Pulmonary artery endothelial cell (primary cell): ENCODE data around the gene PDE4B. TPM values are rescaled to one million over a fixed set of nuclear protein-coding genes. Genes with fewer than 3 reads are reported as not detected.
A peak's percentile ranks its signal among the peaks of the same experiment; 100 is the strongest.

ENCODE experiments used
- DNase-seq: peaks from one replicate; pipeline ENCODE4 v3.0.0-alpha.2; 2011; ENCODE audit warnings: low read depth, low spot score
- total RNA-seq: library from RNA; depleted of rRNA; stranded (reverse); fragments of >200 nt; gene quantifications from 2 replicates; pipeline ENCODE4 v1.2.3, GENCODE V29; 2014

Gene PDE4B
- total RNA-seq, 1 donor from 2014 or later: 53.2 TPM

DNA sequence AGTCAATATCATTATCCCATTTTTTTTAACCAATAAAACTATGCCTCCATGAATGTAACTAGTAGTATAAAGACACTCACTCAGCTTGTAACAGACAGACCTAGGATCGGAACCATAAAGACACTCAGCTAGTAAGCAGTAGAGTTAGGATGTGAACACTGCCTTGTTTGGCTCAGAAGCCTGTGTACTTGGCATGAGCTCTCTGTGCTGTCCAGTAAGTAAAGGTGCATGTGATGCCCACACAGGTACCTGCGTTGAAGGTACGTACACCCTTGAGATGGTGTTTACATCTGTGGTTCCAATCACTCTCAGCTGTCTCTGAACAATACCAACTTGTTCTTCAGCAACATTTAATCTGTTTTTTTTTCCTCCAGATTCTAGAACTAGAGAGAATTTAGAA, 489.1 kb downstream of the PDE4B start:
- DNase-seq: no peak

DNA sequence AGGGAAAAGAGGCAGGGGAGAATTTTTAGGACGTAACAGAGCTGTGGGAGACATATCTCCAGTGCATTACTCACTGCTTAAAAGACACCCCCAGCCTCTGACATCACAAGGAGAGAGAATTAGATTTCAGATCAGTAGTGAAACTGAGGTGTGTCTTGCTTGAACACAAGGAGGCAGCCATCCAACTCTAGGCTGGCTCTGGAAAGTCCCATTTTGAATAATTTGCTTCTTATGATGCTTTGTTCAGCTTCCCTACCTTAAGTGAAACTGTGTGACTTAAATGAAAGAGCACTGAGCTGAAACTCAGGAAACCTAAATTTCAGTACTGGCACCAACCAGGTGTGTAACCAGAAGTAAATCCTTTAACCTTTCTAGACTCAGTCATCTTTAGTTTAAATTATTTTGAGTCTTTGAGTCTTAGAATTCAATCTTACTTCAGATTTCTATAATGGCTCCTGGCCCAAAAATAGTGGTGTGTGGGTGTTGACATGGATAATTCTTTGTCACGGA, 489.7 kb downstream of the PDE4B start:
- DNase-seq: no peak

DNA sequence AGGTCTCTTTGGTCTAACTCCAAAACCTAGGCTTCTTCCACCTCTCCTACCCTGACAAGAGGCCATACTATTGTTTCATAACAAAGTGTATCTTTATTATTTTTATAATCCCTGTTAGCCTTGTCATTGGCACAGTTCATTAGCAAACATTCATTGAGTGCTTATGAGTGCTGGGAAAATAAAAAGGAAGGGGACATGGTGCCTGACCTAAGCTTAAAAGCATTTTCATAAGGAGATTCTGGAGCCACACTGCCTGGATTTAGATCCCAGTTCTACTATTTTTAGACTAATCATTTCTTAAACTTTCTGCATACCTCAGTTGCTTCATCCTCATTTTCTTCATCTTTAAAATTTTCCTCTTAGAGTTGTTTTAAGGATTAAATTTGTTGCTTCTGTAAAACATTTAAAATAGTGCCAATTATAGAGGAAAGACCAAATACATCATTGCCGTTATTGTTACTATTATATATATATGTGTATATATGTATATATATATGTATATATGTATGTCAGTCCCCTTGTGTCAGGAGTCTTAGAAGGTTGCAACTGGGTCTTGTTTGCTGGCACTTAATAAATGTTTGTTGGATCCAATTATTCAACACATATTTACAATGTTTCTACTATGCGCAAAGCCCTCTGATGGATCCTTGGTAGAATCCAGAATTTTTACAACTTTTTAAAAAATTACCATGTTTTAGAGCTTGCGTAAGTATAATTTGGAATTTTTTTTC, 490.4 kb downstream of the PDE4B start:
- no peak for DNase-seq

GRCh38 chr1:66283622-66284041, 490.9 kb downstream of the PDE4B start:
- no peak for DNase-seq

DNA sequence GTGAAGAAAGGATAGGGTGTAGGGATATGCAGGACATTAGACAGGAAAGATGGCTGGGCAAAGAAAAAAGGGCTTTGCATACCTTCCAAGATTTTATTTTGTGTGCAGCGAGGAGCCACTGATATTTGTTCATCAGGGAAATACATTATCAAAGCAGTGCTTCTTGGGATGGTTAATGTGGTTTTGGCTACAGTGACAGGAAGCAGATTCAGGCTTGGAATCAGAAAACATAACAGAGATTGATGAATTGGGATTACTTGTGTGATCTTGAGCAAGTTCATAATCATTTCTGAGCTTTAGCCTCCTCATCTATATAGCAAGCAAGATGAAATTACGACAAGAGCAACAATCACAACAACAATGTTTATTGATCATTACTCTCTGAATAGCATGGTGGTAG, 492.1 kb downstream of the PDE4B start:
- no peak for DNase-seq

- no peak for DNase-seq
Measured at GRCh38 chr1:66285618-66286270, 493.0 kb downstream of the PDE4B start.

DNA sequence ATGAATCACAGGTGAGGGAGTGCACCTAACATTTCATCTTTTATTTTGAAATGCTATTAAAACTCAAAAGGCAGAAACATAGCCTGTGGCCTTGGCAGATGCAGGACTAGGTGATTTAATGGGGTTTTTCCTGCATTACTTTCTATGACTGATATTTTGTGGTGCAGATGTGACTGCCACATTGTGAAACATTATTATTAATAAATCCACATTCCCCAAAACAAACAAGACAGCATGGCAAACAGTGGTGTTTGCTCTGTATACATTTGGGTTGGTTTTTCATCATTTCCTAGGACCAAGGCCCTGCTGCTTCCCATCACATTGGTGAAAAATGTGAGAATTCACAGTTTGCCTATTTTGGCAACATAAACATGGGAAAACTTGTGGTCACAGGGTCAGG, 493.6 kb downstream of the PDE4B start:
- no peak for DNase-seq

DNA sequence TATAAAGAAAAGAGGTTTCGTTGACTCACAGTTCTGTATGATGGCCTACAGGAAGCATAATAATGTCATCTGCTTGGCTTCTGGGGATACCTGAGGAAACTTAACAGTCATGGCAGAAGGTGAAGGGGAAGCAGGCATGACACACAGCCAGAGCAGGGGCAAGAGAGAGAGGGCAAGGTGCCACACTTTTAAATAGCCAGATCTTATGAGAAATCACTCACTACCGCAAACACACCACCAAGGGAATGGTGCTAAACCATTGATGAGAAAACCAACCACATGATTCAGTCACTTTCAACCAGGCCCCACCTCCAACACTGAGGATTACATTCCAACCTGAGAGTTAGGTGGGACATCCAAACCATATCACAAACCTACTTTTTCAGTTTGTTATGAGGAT, 495.4 kb downstream of the PDE4B start:
- DNase-seq: no peak

DNA sequence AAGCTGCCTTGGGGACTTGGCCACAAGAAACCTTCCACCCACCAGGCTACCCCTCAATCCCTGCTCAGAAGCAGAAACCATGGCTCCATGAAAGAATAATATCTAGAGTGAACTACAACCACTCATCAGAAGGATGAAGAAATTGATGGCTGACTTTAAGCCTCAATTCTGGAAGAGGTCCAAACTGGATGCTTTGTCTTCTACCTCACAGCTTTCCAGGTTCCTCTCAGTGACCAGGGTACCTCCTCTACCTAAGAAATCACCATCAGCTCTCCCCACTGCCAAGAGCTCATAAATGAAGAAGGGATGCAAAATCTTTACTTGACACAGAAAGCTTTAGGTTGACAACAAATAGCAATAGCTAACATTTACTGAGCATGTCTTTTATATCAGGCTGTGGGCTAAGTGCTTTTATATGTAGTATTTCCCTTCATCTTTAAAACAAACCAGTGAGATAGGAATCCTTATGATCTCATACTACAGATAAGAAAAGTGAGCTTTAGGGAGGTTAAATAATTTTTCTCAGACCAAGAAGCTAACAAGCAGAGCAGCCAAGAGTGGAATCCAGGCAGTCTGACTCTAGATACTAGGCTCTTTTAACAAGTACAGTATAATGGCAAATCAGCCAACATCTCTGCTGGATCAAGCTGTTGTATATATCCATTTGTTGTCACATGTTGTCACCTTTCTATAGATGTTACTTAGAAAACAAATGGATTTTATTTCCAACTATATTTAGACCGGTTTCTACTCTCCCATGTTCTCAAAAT, 498.3 kb downstream of the PDE4B start:
- no peak for DNase-seq

DNA sequence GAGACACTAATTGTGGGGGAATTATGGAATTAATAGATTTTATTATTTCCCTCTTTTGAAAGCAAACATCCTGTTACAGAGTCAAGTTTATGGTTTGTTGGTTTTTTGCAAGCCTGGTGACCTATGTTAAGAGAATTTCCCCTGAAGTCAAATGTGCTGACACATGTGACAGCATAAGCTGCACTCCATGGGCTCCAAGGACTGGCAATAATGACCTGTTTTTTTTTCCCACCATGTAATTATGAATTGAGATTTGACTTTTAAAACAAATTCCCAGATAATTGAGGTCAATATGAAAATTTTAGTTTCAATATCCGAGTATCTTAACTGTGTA, 498.8 kb downstream of the PDE4B start:
- no peak for DNase-seq

DNA sequence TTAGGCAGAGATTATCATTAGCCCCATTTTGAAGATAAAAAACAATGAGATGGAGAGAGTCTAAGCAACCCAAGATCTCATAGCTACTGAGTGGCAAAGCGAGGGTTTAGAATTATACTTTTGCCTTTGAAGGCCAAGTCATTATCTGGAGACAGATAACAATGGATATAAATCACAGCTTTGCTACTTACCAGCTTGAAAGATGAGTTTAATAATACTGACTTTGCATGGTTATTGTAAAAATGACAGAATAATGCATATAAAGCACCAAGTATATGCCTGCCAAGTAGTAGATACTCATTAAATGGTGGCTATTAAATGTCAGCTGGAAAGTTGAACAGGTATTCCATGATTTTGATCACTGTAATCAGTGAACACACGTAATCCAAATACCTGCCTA, 499.6 kb downstream of the PDE4B start:
- DNase-seq: no peak

GRCh38 chr1:66292944-66293343, 500.2 kb downstream of the PDE4B start:
- no peak for DNase-seq

DNA sequence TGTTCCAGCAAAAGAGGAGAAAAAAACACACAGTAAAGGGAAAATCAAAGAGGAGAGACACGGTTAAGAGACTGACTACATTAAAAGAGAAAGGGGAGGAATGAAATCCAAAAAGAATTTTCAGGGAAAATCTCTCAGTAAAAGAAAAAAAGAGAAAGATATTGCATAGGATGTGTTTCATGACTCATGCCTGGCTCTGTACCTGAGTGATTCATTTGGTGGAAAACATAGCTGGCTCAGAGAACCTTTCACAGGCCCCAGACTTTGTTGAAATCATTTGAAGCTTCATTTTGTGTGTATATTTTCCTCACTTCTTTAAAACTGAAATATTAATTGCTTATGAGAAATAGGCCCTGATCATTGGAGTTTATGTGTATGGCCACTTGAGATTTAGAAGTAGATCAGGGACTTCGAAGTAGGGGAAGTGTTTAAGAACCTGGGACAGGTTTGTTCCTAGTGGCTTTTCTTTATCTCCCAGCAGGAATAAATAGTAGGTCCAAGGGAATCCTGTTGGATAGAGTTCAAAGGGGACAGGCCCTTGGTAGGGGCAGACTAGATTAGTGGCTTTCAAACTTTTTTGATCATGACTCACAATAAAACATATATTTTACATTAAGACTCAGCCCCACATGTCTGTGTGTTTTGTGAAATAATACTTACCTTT, 502.1 kb downstream of the PDE4B start:
- no peak for DNase-seq

- DNase-seq: no peak
Measured at GRCh38 chr1:66295803-66296202, 503.1 kb downstream of the PDE4B start.

GRCh38 chr1:66296370-66296769, 503.7 kb downstream of the PDE4B start:
- no peak for DNase-seq

DNA sequence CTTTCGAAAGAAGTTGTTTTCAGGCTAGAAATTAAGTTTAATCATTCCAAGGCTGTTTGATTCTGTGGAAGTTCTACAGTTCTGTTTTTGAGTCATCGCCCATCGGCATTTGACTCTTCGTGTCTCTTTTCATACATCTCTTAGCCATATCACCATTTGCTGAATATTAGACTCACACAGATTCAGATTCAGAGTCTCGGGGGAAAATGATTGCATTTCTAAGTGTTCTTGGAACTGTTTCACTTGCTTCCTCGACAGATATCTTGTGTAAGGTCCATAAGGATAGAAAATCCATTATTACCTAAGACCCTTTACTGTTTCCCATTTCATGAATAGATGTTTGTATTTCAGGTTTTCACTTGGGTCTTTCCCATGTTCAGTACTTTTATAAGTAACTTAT, 504.3 kb downstream of the PDE4B start:
- DNase-seq: no peak

DNA sequence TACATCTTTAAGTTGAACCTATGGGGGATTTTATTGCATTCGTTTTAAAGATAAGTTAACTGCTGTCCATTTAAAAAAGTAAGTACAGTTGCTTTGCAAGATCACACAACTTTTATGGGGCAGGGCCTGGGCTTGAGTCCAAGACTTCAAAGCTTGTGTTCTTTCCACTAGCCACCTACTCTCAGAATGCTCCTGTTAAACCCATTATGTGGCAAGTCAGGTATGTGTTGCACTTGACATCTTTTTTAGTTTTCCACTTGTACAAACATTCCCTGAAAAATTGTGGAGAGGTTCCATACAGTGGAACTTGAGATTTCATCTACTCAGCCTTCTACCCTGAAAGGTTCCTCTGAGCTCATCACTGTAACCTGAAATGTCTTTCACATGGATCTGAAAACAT, 505.8 kb downstream of the PDE4B start:
- DNase-seq: no peak

DNA sequence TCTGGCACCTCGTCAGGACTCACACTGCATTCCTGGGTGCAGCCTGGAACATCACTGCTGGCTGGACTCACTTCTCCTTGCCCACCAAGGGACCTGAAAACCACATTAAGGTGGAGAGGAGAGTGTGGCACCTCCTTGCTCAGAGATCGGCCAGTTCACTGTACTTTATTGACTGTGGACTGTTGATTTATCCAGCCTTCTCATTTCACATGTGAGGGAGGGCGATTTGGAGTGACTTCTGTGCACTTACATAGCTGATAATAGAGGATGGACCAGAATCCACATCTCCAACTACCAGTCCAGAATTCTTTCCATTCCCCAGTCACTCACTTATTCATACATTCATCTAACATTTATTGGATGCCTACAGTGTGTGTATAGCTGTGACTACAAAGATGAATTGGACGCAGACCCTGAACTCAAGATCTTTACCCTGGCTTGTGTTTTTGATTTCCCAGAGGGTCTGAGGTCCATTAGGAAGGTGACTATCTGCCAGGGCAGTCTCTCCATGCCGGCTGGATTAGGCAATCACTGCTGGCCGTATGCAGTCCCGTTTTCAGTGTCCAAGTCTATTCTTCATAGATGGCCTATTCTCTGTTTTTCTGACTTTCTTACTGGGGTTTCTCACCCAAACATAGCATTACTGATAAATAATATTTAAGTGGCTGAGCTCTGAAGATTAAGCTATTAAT, 507.7 kb downstream of the PDE4B start:
- no peak for DNase-seq

DNA sequence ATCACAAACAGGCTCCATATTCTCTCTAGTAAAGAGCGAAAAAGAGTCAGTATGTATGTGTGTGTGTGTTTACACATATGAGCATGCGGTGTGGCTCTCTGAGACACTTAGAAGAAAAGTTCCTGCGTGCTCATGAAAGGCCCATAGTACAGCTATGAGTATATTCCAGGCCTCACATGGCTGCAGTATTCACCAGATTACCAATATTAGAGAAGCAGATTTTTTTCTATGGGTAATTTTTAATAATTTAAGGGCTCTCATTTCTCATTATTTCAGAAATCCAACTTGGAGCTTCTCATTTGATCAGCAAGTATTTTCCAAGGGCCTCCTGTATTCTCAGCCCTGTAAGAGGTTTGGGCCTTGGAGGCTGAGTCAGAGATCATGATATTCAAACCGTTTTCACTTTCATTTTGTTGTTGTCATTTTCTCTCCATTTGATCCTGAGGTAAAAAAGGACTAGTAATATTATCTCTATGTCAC, 508.3 kb downstream of the PDE4B start:
- peak; percentile 30 for DNase-seq

DNA sequence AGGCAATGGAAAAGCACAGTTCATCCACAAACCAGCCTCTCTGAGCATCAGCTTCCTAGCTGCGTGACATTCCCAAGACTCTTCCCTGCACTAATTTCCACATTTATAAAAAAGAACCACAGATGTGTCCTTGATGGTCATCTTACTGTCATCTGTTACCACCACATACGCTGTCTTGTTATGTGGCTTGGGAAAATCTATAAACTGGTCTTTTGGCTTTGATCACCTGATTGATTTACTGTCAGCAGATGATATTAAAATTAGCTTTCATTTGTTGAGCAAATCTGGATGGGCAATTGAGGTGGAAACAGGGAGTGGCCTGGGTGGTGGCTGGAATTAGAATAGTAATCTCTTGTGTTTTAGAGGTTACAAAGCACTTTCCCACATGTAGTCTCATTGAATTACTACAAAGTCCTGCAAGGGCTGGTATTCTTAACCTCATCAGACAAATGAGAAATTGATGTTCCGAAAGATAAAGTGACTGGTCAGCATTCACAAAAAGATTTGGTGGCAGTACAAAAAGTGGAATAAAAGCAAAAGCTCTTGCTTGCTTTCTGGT, 509.6 kb downstream of the PDE4B start:
- DNase-seq: no peak

- no peak for DNase-seq
Measured at GRCh38 chr1:66302815-66303214, 510.1 kb downstream of the PDE4B start.
